K562 (cell line): ENCODE measurements around the gene SPRED2. TPM values are rescaled to one million over a fixed set of nuclear protein-coding genes. Genes with fewer than 3 reads are reported as not detected.

Source experiments
- CC2D1A ChIP-seq: fragments of 450-650 bp; IDR thresholded peaks from 2 replicates; pipeline ENCODE4 v1.6.1; 2017; ENCODE audit warnings: mild to moderate bottlenecking
- MEF2D ChIP-seq: conservative IDR thresholded peaks from 2 replicates; pipeline ENCODE4 v1.6.1; 2016; ENCODE audit warnings: low read depth, missing genetic modification characterization, missing compliant biosample characterization
- MEIS2 ChIP-seq: fragments of 450-650 bp; IDR thresholded peaks from 2 replicates; pipeline ENCODE4 v1.6.1; 2014; ENCODE audit warnings: mild to moderate bottlenecking; ENCODE audit not compliant: partially characterized antibody
- PCBP1 ChIP-seq: fragments of 200-400 bp; formaldehyde crosslinking; IDR thresholded peaks from 2 replicates; pipeline ENCODE4 v1.6.1; 2018; ENCODE audit warnings: mild to moderate bottlenecking, low read depth, low read length; ENCODE audit not compliant: poor library complexity, severe bottlenecking
- RBM15 ChIP-seq: fragments of 200-400 bp; formaldehyde crosslinking; IDR thresholded peaks from 2 replicates; pipeline ENCODE4 v1.6.1; 2018; ENCODE audit warnings: mild to moderate bottlenecking, low read length, moderate library complexity; ENCODE audit not compliant: insufficient read depth
- REST ChIP-seq, 2 experiments: fragments of 450-650 bp; formaldehyde crosslinking in 1 of 2; IDR thresholded peaks; 2 replicates each; pipeline versions ENCODE4 v1.4.0 to v1.6.1; 2014 to 2020; ENCODE audit warnings: mild to moderate bottlenecking in 2 of 2, borderline replicate concordance in 1 of 2, low read depth in 1 of 2
- RFX7 ChIP-seq: fragments of 250-450 bp; sonication (Bioruptor Pico); IDR thresholded peaks from 2 replicates; pipeline ENCODE4 v1.5.1; 2021; ENCODE audit warnings: mild to moderate bottlenecking
- SMARCA4 ChIP-seq: fragments of 450-650 bp; IDR thresholded peaks from 2 replicates; pipeline ENCODE4 v1.6.1; 2016
- SMARCA5 ChIP-seq: fragments of 450-650 bp; IDR thresholded peaks from 2 replicates; pipeline ENCODE4 v1.6.1; 2016
- ZBTB11 ChIP-seq, 3 experiments: fragments of 200-800 bp in 1 of 3; fragments of 250-450 bp in 1 of 3; fragments of 450-650 bp in 1 of 3; sonication (Bioruptor Pico) in 1 of 3; sonication (Bioruptor generic) in 1 of 3; formaldehyde crosslinking in 1 of 3; IDR thresholded peaks; 2 replicates each; pipeline versions ENCODE4 v1.6.1 to v1.8.0; 2016 to 2022; ENCODE audit warnings: mild to moderate bottlenecking in 2 of 3, missing genetic modification characterization in 2 of 3, missing compliant biosample characterization in 1 of 3, moderate library complexity in 1 of 3
- ZEB2 ChIP-seq: fragments of 450-650 bp; IDR thresholded peaks from 2 replicates; pipeline ENCODE4 v1.6.1; 2016
- polyA plus RNA-seq, 8 experiments: library from polyadenylated mRNA; depleted of rRNA in 4 of 8; stranded (reverse) in 5 of 8; unstranded in 3 of 8; fragments of >200 nt; fragmentation: Nextera tagmentation in 2 of 8; fragmentation: Illumina TruSeq in 1 of 8; extraction: Ambion mirVana in 2 of 8; extraction: Trizol in 1 of 8; gene quantifications; 2 replicates each; pipeline versions ENCODE4 v1.2.1 to v1.2.3, GENCODE V29; 2011 to 2014; ENCODE audit warnings: inconsistent platforms in 1 of 8, missing spikeins in 1 of 8
- total RNA-seq, 7 experiments: library from RNA; depleted of rRNA in 6 of 7; stranded (reverse); fragments of >200 nt in 6 of 7; fragmentation: Illumina TruSeq in 2 of 7; extraction: Trizol in 2 of 7; gene quantifications; 2 replicates each; pipeline versions ENCODE4 v1.2.1 to v1.2.3, GENCODE V29; 2011 to 2021; ENCODE audit warnings: low replicate concordance in 1 of 7
- TF ChIP-seq, protein P1 (sequence below): fragments of 450-650 bp; IDR thresholded peaks from 2 replicates; pipeline ENCODE4 v1.6.1; 2014; ENCODE audit warnings: low read depth, mild to moderate bottlenecking, moderate library complexity, borderline replicate concordance
- TF ChIP-seq, protein P2 (sequence below), 2 experiments: IDR thresholded peaks; 2 replicates each; pipeline ENCODE4 v1.6.1; 2011; ENCODE audit warnings: borderline replicate concordance in 1 of 2, control low read depth in 1 of 2, low read depth in 1 of 2, low read length in 1 of 2, mild to moderate bottlenecking in 1 of 2, mixed read lengths in 1 of 2, moderate library complexity in 1 of 2; ENCODE audit not compliant: insufficient read depth in 1 of 2, insufficient read length in 1 of 2, poor library complexity in 1 of 2, severe bottlenecking in 1 of 2; ENCODE audit errors: extremely low read depth in 1 of 2

SPRED2 gene
- total and polyA plus RNA-seq, 9 of the 15 experiments (the other 6 are each of a cell fraction or from before 2014, with no cell fraction given) = 4.6 to 50.8 (median 14.1) TPM

- TF ChIP-seq ZBTB11 (CRISPR knock-in tag; IDR thresholded peaks at IDR 0.05) (peak in 1 of 3 experiments; percentile 21; a peak in 1 of 6 replicates), ZEB2 (no peak; the same call in 1 of the 2 replicates), SMARCA4 (peak; percentile 96), RFX7 (CRISPR knock-in tag) (no peak), MEIS2 (no peak), MEF2D (peak; percentile 51; the same call in 1 of the 2 replicates), RBM15 (no peak), CC2D1A (peak; percentile 65; the same call in 1 of the 2 replicates), SMARCA5 (peak; percentile 70; the same call in 1 of the 2 replicates), PCBP1 (no peak), REST (IDR thresholded peaks at IDR 0.05; ENCODE audit: borderline replicate concordance) (no peak), REST (CRISPR knock-in tag; IDR thresholded peaks at IDR 0.05; ENCODE audit: low read depth) (no peak)
- TF ChIP-seq, protein P1, sequence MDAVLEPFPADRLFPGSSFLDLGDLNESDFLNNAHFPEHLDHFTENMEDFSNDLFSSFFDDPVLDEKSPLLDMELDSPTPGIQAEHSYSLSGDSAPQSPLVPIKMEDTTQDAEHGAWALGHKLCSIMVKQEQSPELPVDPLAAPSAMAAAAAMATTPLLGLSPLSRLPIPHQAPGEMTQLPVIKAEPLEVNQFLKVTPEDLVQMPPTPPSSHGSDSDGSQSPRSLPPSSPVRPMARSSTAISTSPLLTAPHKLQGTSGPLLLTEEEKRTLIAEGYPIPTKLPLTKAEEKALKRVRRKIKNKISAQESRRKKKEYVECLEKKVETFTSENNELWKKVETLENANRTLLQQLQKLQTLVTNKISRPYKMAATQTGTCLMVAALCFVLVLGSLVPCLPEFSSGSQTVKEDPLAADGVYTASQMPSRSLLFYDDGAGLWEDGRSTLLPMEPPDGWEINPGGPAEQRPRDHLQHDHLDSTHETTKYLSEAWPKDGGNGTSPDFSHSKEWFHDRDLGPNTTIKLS = no peak
- TF ChIP-seq, protein P2, sequence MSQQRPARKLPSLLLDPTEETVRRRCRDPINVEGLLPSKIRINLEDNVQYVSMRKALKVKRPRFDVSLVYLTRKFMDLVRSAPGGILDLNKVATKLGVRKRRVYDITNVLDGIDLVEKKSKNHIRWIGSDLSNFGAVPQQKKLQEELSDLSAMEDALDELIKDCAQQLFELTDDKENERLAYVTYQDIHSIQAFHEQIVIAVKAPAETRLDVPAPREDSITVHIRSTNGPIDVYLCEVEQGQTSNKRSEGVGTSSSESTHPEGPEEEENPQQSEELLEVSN (IDR thresholded peaks at IDR 0.05; ENCODE audit: borderline replicate concordance in 1 of 2, extremely low read depth in 1 of 2, insufficient read depth in 1 of 2, insufficient read length in 1 of 2, low read depth in 1 of 2, low read length in 1 of 2, poor library complexity in 1 of 2, severe bottlenecking in 1 of 2) = peak in 1 of 2 experiments; percentile 41
Observed at GRCh38 chr2:65294701-65295100, 137.7 kb downstream of the SPRED2 start (continued).
